Activated CD4-positive, alpha-beta memory T cell treated with anti-CD3 and anti-CD28 coated beads for 36 hours (primary cell): Measurements from ENCODE around the gene CNST. TPM values are rescaled to one million over a fixed set of nuclear protein-coding genes. Genes with fewer than 3 reads are reported as not detected.
"Not testable (repeated sequence)": the region's sequence is repeated elsewhere in the genome, so short reads cannot be mapped to it uniquely, and the experiment has no call there.

Source experiments
- CTCF ChIA-PET: fragments of 350-600 bp; sonication (Branson Sonifier 250); formaldehyde crosslinking; loops from one replicate; lab custom pipeline; 2021; ENCODE audit warnings: antibody characterized with exemption, inconsistent platforms; lab: Charles Lee
- POLR2A ChIA-PET: fragments of 350-600 bp; sonication (Branson Sonifier 250); formaldehyde crosslinking; loops from one replicate; lab custom pipeline; 2021; ENCODE audit warnings: antibody characterized with exemption; lab: Charles Lee
- DNase-seq: peaks from one replicate; pipeline ENCODE4 v3.0.0-alpha.2; 2020
- H3K27ac Mint-ChIP-seq: one replicate; pipeline ENCODE4 v1.8.0; 2021; ENCODE audit warnings: mixed read lengths
- H3K27me3 Mint-ChIP-seq: one replicate; pipeline ENCODE4 v1.8.0; 2021; ENCODE audit warnings: mixed read lengths
- H3K36me3 Mint-ChIP-seq: one replicate; pipeline ENCODE4 v1.8.0; 2021; ENCODE audit warnings: mixed read lengths
- H3K4me1 Mint-ChIP-seq: one replicate; pipeline ENCODE4 v1.8.0; 2021; ENCODE audit warnings: low read depth, mixed read lengths
- H3K4me3 Mint-ChIP-seq: one replicate; pipeline ENCODE4 v1.8.0; 2021; ENCODE audit warnings: mild to moderate bottlenecking, mixed read lengths
- H3K9me3 Mint-ChIP-seq: one replicate; pipeline ENCODE4 v1.8.0; 2021; ENCODE audit warnings: mixed read lengths
- intact Hi-C: fragments of 100-400 bp; cut with micrococcal nuclease; formaldehyde crosslinking; loops from one replicate; pipeline ENCODE4 v1.15.1; 2023
- total RNA-seq, 2 experiments: library from RNA; stranded (reverse); gene quantifications; one replicate each; pipeline ENCODE4 v1.2.3, GENCODE V29; 2021

Gene CNST
- total RNA-seq, 2 experiments from 2014 or later, result 25.9 TPM

- DNase-seq, result no peak
- H3K27ac Mint-ChIP-seq, result peak overlapping the region; percentile 43
- no peaks in the 10 kb centered on the region for H3K9me3 Mint-ChIP-seq
- no peak overlapping the region for H3K4me3 Mint-ChIP-seq
- ChIA-PET POLR2A (no interaction called here), CTCF (no interaction called here)
- intact Hi-C loops, result no loop called here
- H3K36me3 Mint-ChIP-seq, result peaks cover 14% of the 10 kb centered on the region
- no peaks in the 10 kb centered on the region for H3K27me3 Mint-ChIP-seq
- peaks cover 13% of the 10 kb centered on the region for H3K4me1 Mint-ChIP-seq
Observed at GRCh38 chr1:246632281-246633168, 66.3 kb downstream of the CNST start.

- H3K36me3 Mint-ChIP-seq, result peaks cover 10% of the 10 kb centered on the region
- DNase-seq, H3K27me3 Mint-ChIP-seq, POLR2A ChIA-PET, H3K27ac Mint-ChIP-seq, H3K4me3 Mint-ChIP-seq, CTCF ChIA-PET, intact Hi-C loops, H3K4me1 Mint-ChIP-seq, H3K9me3 Mint-ChIP-seq: not testable (repeated sequence)
Observed at GRCh38 chr1:246634659-246635058, 68.4 kb downstream of the CNST start.

- H3K27ac Mint-ChIP-seq, result no peak overlapping the region
- peaks cover 3% of the 10 kb centered on the region for H3K4me1 Mint-ChIP-seq
- DNase-seq, result no peak
- no peaks in the 10 kb centered on the region for H3K9me3 Mint-ChIP-seq
- H3K27me3 Mint-ChIP-seq, result no peaks in the 10 kb centered on the region
- ChIA-PET CTCF (interaction anchor here (1.0 kb wide), 1 partner anchor 53 kb away, joined by 3 read pairs; no protein-coding TSS in a partner anchor), POLR2A (no interaction called here)
- intact Hi-C loops, result no loop called here
- no peak overlapping the region for H3K4me3 Mint-ChIP-seq
- H3K36me3 Mint-ChIP-seq, result peaks cover 18% of the 10 kb centered on the region
Observed at GRCh38 chr1:246638941-246639655, 72.8 kb downstream of the CNST start.

GRCh38 chr1:246639732-246640131 is 73.5 kb downstream of the CNST start:
- intact Hi-C loops, result no loop called here

GRCh38 chr1:246640747-246641146 is 74.5 kb downstream of the CNST start:
- Mint-ChIP-seq H3K27ac (no peak overlapping the region), H3K4me3 (no peak overlapping the region), H3K27me3 (no peaks in the 10 kb centered on the region), H3K36me3 (peaks cover 23% of the 10 kb centered on the region), H3K9me3 (no peaks in the 10 kb centered on the region), H3K4me1 (peaks cover 3% of the 10 kb centered on the region)
- CTCF ChIA-PET, result no interaction called here
- intact Hi-C loops, result no loop called here
- DNase-seq, result no peak
- POLR2A ChIA-PET, result no interaction called here

More at GRCh38 chr1:246639732-246640131, 73.5 kb downstream of the CNST start:
- CTCF ChIA-PET, result no interaction called here
- POLR2A ChIA-PET, result no interaction called here
- H3K4me1 Mint-ChIP-seq, result peaks cover 3% of the 10 kb centered on the region
- no peak overlapping the region for H3K4me3 Mint-ChIP-seq
- H3K27me3 Mint-ChIP-seq, result no peaks in the 10 kb centered on the region
- H3K36me3 Mint-ChIP-seq, result peaks cover 19% of the 10 kb centered on the region
- H3K9me3 Mint-ChIP-seq, result no peaks in the 10 kb centered on the region
- DNase-seq, result no peak
- H3K27ac Mint-ChIP-seq, result peak overlapping the region; percentile 8

GRCh38 chr1:246641394-246641793 is 75.1 kb downstream of the CNST start:
- no peaks in the 10 kb centered on the region for H3K27me3 Mint-ChIP-seq

GRCh38 chr1:246642719-246643118 is 76.5 kb downstream of the CNST start:
- Mint-ChIP-seq H3K9me3 (no peaks in the 10 kb centered on the region), H3K27ac (no peak overlapping the region), H3K4me3 (no peak overlapping the region), H3K4me1 (peaks cover 3% of the 10 kb centered on the region), H3K27me3 (no peaks in the 10 kb centered on the region), H3K36me3 (peaks cover 31% of the 10 kb centered on the region)
- intact Hi-C loops, result no loop called here
- no peak for DNase-seq
- ChIA-PET POLR2A (no interaction called here), CTCF (interaction anchor here (1.2 kb wide), 1 partner anchor 11 kb away, joined by 3 read pairs; no protein-coding TSS in a partner anchor)

More at GRCh38 chr1:246641394-246641793, 75.1 kb downstream of the CNST start:
- intact Hi-C loops, result no loop called here
- Mint-ChIP-seq H3K4me3 (no peak overlapping the region), H3K36me3 (peaks cover 23% of the 10 kb centered on the region), H3K9me3 (no peaks in the 10 kb centered on the region), H3K4me1 (peaks cover 3% of the 10 kb centered on the region), H3K27ac (no peak overlapping the region)
- CTCF ChIA-PET, result interaction anchor here (0.7 kb wide), 1 partner anchor 8 kb away, joined by 4 read pairs; no protein-coding TSS in a partner anchor
- no peak for DNase-seq
- POLR2A ChIA-PET, result no interaction called here

- Mint-ChIP-seq H3K9me3 (no peaks in the 10 kb centered on the region), H3K27me3 (no peaks in the 10 kb centered on the region), H3K4me3 (no peak overlapping the region), H3K4me1 (peaks cover 6% of the 10 kb centered on the region), H3K36me3 (peaks cover 43% of the 10 kb centered on the region), H3K27ac (no peak overlapping the region)
- ChIA-PET POLR2A (no interaction called here), CTCF (no interaction called here)
- intact Hi-C loops, result no loop called here
- no peak for DNase-seq
Observed at GRCh38 chr1:246647113-246647512, 80.9 kb downstream of the CNST start.

GRCh38 chr1:246647513-246647912 is 81.3 kb downstream of the CNST start:
- Mint-ChIP-seq H3K9me3 (no peaks in the 10 kb centered on the region), H3K4me1 (peaks cover 6% of the 10 kb centered on the region), H3K36me3 (peaks cover 43% of the 10 kb centered on the region), H3K27me3 (no peaks in the 10 kb centered on the region), H3K4me3 (no peak overlapping the region), H3K27ac (no peak overlapping the region)
- ChIA-PET POLR2A (no interaction called here), CTCF (interaction anchor here (0.6 kb wide), 1 partner anchor 56 kb away, joined by 3 read pairs; no protein-coding TSS in a partner anchor)
- intact Hi-C loops, result no loop called here
- no peak for DNase-seq

- Mint-ChIP-seq H3K27me3 (no peaks in the 10 kb centered on the region), H3K9me3 (no peaks in the 10 kb centered on the region), H3K27ac (no peak overlapping the region), H3K4me3 (no peak overlapping the region), H3K36me3 (peaks cover 32% of the 10 kb centered on the region), H3K4me1 (peaks cover 3% of the 10 kb centered on the region)
- POLR2A ChIA-PET, result no interaction called here
- no peak for DNase-seq
- intact Hi-C loops, result no loop called here
- CTCF ChIA-PET, result no interaction called here
Observed at GRCh38 chr1:246651012-246651695, 84.9 kb downstream of the CNST start.

GRCh38 chr1:246658567-246658966 is 92.3 kb downstream of the CNST start:
- peaks cover 21% of the 10 kb centered on the region for H3K36me3 Mint-ChIP-seq
- H3K27me3 Mint-ChIP-seq, result no peaks in the 10 kb centered on the region
- no peak overlapping the region for H3K27ac Mint-ChIP-seq
- no peak overlapping the region for H3K4me3 Mint-ChIP-seq
- no peak for DNase-seq
- intact Hi-C loops, result no loop called here
- ChIA-PET CTCF (no interaction called here), POLR2A (no interaction called here)
- no peaks in the 10 kb centered on the region for H3K4me1 Mint-ChIP-seq
- no peaks in the 10 kb centered on the region for H3K9me3 Mint-ChIP-seq
